Caco-2 (cell line): ENCODE data around the gene HOXA6. TPM values are rescaled to one million over a fixed set of nuclear protein-coding genes. Genes with fewer than 3 reads are reported as not detected.

ENCODE experiments used
- BruUV-seq: library from RNA; stranded (reverse); fragments of 400-500 nt; replicated peaks from 2 replicates; lab custom pipeline; 2021; lab: Mats Ljungman, UMichigan
- CTCF ChIA-PET: fragments of 300-600 bp; sonication (Branson Sonifier 250); formaldehyde crosslinking; loops from one replicate; lab custom pipeline; 2022; ENCODE audit warnings: antibody characterized with exemption; lab: Charles Lee
- POLR2A ChIA-PET: fragments of 300-600 bp; sonication (Branson Sonifier 250); formaldehyde crosslinking; loops from one replicate; lab custom pipeline; 2022; ENCODE audit warnings: antibody characterized with exemption; lab: Charles Lee
- DNase-seq, 2 experiments: peaks; one replicate each; pipeline versions ENCODE4 v3.0.0 to v3.0.0-alpha.2; 2020 to 2022
- H3K27me3 ChIP-seq: replicated peaks from 2 replicates; pipeline ENCODE4 v1.6.0; 2011; ENCODE audit warnings: low read length; ENCODE audit not compliant: control insufficient read depth, insufficient read depth
- H3K36me3 ChIP-seq: 2 replicates; pipeline ENCODE4 v1.5.1; 2011; ENCODE audit warnings: low read length; ENCODE audit not compliant: control insufficient read depth, insufficient read depth
- H3K4me1 ChIP-seq: fragments of 250-450 bp; sonication (Bioruptor Pico); 2 replicates; pipeline ENCODE4 v1.5.1; 2020; ENCODE audit warnings: mild to moderate bottlenecking
- H3K4me3 ChIP-seq: 2 replicates; pipeline ENCODE4 v1.5.1; 2011; ENCODE audit warnings: low read depth, mild to moderate bottlenecking, control low read depth, low read length
- H3K9me3 ChIP-seq: fragments of 250-450 bp; sonication (Bioruptor Pico); 2 replicates; pipeline ENCODE4 v1.5.1; 2020; ENCODE audit warnings: mild to moderate bottlenecking, moderate library complexity
- H3K27ac Mint-ChIP-seq: one replicate; pipeline ENCODE4 v1.8.0; 2022; ENCODE audit warnings: mixed read lengths; ENCODE audit not compliant: unreplicated experiment
- H3K27me3 Mint-ChIP-seq: one replicate; pipeline ENCODE4 v1.8.0; 2022; ENCODE audit warnings: mixed read lengths; ENCODE audit not compliant: insufficient read depth, unreplicated experiment
- H3K36me3 Mint-ChIP-seq: one replicate; pipeline ENCODE4 v1.8.0; 2022; ENCODE audit warnings: mild to moderate bottlenecking, mixed read lengths; ENCODE audit not compliant: insufficient read depth, unreplicated experiment
- H3K4me1 Mint-ChIP-seq: one replicate; pipeline ENCODE4 v1.8.0; 2022; ENCODE audit warnings: low read depth, mixed read lengths; ENCODE audit not compliant: unreplicated experiment
- H3K4me3 Mint-ChIP-seq: one replicate; pipeline ENCODE4 v1.8.0; 2022; ENCODE audit warnings: mild to moderate bottlenecking, moderate library complexity, mixed read lengths; ENCODE audit not compliant: unreplicated experiment
- H3K9me3 Mint-ChIP-seq: one replicate; pipeline ENCODE4 v1.8.0; 2022; ENCODE audit warnings: mixed read lengths; ENCODE audit not compliant: unreplicated experiment
- CTCF ChIP-seq, 2 experiments: fragments of 200-600 bp in 1 of 2; IDR thresholded peaks; 1 replicate in 1 of 2; 2 replicates in 1 of 2; pipeline versions ENCODE4 v1.5.1 to v1.8.0; 2011 to 2022; ENCODE audit warnings: antibody characterized with exemption in 1 of 2, control low read depth in 1 of 2, inconsistent platforms in 1 of 2, low read depth in 1 of 2, low read length in 1 of 2, mild to moderate bottlenecking in 1 of 2, moderate library complexity in 1 of 2; ENCODE audit not compliant: insufficient read depth in 1 of 2, severe bottlenecking in 1 of 2, unreplicated experiment in 1 of 2
- intact Hi-C: fragments of 100-400 bp; cut with micrococcal nuclease; formaldehyde crosslinking; loops from one replicate; pipeline ENCODE4 v1.10.0; 2022; ENCODE audit not compliant: unreplicated experiment
- total RNA-seq: library from RNA; stranded (reverse); gene quantifications from 2 replicates; pipeline ENCODE4 v1.2.3, GENCODE V29; 2022

HOXA6 gene
- total RNA-seq, 1 experiment from 2014 or later: 5.6 TPM

- Histone ChIP-seq H3K4me3 (no peak overlapping the region), H3K9me3 (no peaks in the 10 kb centered on the region), H3K27me3 (peaks cover 5% of the 10 kb centered on the region), H3K36me3 (no peaks in the 10 kb centered on the region), H3K4me1 (peaks cover 14% of the 10 kb centered on the region)
- H3K36me3 Mint-ChIP-seq: peaks cover 6% of the 10 kb centered on the region
- H3K4me3 Mint-ChIP-seq: peak overlapping the region; percentile 71
- peaks cover 8% of the 10 kb centered on the region for H3K27me3 Mint-ChIP-seq
- intact Hi-C loops: no loop called here
- no peak for TF ChIP-seq CTCF (IDR thresholded peaks at IDR 0.05; ENCODE audit: insufficient read depth in 1 of 2, low read depth in 1 of 2, low read length in 1 of 2, severe bottlenecking in 1 of 2, unreplicated experiment in 1 of 2)
- peak in 1 of 2 experiments; percentile 23 for DNase-seq
- POLR2A ChIA-PET: no interaction called here
- no TSS peak for BruUV-seq
- H3K4me1 Mint-ChIP-seq: peaks cover 7% of the 10 kb centered on the region
- CTCF ChIA-PET: interaction anchor here (1.2 kb wide), 1 partner anchor 14 kb away, joined by 5 read pairs; no protein-coding TSS in a partner anchor
- H3K27ac Mint-ChIP-seq: no peak overlapping the region
- no peaks in the 10 kb centered on the region for H3K9me3 Mint-ChIP-seq
Measured at GRCh38 chr7:27182285-27182841, 34.8 kb upstream of the HOXA6 start.

DNA sequence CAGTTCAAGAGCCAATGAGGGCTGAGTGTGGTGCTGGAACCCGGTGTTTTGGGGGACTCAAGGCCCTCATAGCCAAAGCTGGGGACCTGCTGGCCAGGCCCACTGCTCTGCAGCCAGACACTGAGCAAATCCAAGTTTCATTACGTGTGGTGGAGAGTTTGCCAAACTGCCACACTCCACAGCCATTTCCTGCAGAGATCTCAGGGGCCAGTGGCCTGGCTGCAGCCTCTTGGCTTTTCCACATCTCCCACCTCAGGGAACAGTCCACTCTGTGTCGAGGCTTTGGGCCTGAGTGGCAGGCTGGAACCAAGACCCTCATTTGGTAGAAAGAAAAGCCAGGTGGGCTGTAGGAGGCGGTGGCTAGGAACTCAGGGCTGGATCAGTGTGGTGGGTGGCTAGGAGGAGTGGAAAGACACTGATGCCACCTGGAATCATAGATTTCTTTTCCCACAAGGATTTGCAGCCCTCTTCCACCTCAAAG lies 34.3 kb upstream of the HOXA6 start:
- Mint-ChIP-seq H3K9me3 (no peaks in the 10 kb centered on the region), H3K27ac (no peak overlapping the region), H3K4me1 (peaks cover 7% of the 10 kb centered on the region), H3K27me3 (peaks cover 8% of the 10 kb centered on the region), H3K4me3 (no peak overlapping the region), H3K36me3 (peaks cover 6% of the 10 kb centered on the region)
- H3K4me1 ChIP-seq: peaks cover 14% of the 10 kb centered on the region
- intact Hi-C loops: no loop called here
- no TSS peak for BruUV-seq
- ChIA-PET POLR2A (no interaction called here), CTCF (interaction anchor here (0.5 kb wide), 1 partner anchor 48 kb away, joined by 3 read pairs; no protein-coding TSS in a partner anchor)
- no peaks in the 10 kb centered on the region for H3K9me3 ChIP-seq
- peak in 1 of 2 experiments; percentile 24 for DNase-seq
- no peak for TF ChIP-seq CTCF (IDR thresholded peaks at IDR 0.05; ENCODE audit: insufficient read depth in 1 of 2, low read depth in 1 of 2, low read length in 1 of 2, severe bottlenecking in 1 of 2, unreplicated experiment in 1 of 2)
- no peaks in the 10 kb centered on the region for H3K36me3 ChIP-seq
- H3K4me3 ChIP-seq: no peak overlapping the region
- H3K27me3 ChIP-seq: peaks cover 5% of the 10 kb centered on the region

- Mint-ChIP-seq H3K27ac (no peak overlapping the region), H3K4me3 (peak overlapping the region; percentile 74), H3K4me1 (peaks cover 7% of the 10 kb centered on the region), H3K27me3 (peaks cover 5% of the 10 kb centered on the region), H3K36me3 (peaks cover 6% of the 10 kb centered on the region), H3K9me3 (no peaks in the 10 kb centered on the region)
- peak in 1 of 2 experiments; percentile 38 for DNase-seq
- no peak for TF ChIP-seq CTCF (IDR thresholded peaks at IDR 0.05; ENCODE audit: insufficient read depth in 1 of 2, low read depth in 1 of 2, low read length in 1 of 2, severe bottlenecking in 1 of 2, unreplicated experiment in 1 of 2)
- BruUV-seq: no TSS peak
- Histone ChIP-seq H3K4me1 (peaks cover 14% of the 10 kb centered on the region), H3K4me3 (no peak overlapping the region), H3K36me3 (no peaks in the 10 kb centered on the region), H3K9me3 (no peaks in the 10 kb centered on the region), H3K27me3 (peaks cover 5% of the 10 kb centered on the region)
- CTCF ChIA-PET: interaction anchor here (0.5 to 1.7 kb wide), 13 partner anchors 11 to 1230 kb away, joined by 3 to 13 read pairs (median 3); partner anchors contain the start of genes HOXA13, HOXA7, HOXA9 and TAX1BP1
- intact Hi-C loops: no loop called here
- POLR2A ChIA-PET: no interaction called here
Measured at GRCh38 chr7:27180431-27181420, 33.2 kb upstream of the HOXA6 start.
